ENCODE data around the gene PCNA. TPM values are rescaled to one million over a fixed set of nuclear protein-coding genes. Genes with fewer than 3 reads are reported as not detected.
"Not testable (repeated sequence)": the region's sequence is repeated elsewhere in the genome, so short reads cannot be mapped to it uniquely, and the experiment has no call there.

Gene PCNA
- total and polyA plus RNA-seq, 5 experiments from 2014 or later: 39.4 to 57.1 (median 44.3) TPM

DNA sequence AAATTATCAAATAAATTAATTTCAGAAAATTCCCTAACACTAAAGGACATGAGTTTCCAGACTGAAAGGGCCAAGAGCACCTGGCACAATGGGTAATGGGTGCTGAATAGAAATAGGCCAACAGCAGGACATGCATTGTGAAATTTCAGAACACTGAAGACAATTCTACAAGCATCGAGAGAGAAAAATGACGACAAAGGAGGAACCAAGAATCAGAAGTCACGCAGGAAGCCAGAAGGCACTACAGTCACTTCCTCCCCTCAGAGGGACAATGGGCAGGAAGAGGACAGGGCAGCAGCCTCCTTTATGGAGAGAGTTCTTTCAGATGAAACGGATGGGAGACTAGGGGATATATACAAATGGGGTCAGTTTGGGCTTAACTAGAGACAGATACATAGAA, 29.6 kb downstream of the PCNA start:
- DNase-seq: peak in 1 of 10 donors; percentile 4
- ATAC-seq: peak; percentile 47 to 54
- no peaks in the 10 kb centered on the region for H3K9me3 Mint-ChIP-seq
- H3K4me3 Mint-ChIP-seq: peak overlapping the region in 2 of 10 donors; percentile 11 to 22
- POLR2A ChIA-PET: interaction anchor here (0.6 kb wide), 1 partner anchor 98 kb away, joined by 5 read pairs; no protein-coding TSS in a partner anchor
- peaks cover 9 to 25% (median 18%) of the 10 kb centered on the region in 4 donors for H3K4me1 Mint-ChIP-seq
- peak overlapping the region; percentile 19 to 92 (median 74) for H3K27ac Mint-ChIP-seq
- H3K27me3 Mint-ChIP-seq: no peaks in the 10 kb centered on the region
- H3K36me3 Mint-ChIP-seq: peaks cover 0 to 12% (median 5%) of the 10 kb centered on the region in 3 donors

DNA sequence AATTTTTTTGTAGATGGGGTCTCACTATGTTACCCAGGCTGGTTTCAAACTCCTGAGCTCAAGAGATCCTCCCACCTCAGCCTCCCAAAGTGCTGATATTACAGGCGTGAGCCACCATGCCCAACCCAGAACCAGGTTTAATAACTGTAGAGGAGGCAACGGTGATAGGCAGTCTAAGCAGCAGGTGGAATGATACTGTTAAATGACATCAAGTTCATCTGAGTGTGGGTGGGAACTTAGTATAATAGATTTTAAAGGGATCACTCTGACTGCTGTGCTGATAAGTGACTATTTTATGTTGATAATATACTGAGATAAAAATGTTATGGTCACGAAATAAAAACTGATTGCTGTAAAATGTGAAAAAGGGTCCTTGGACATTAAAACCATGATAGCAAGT, 31.1 kb downstream of the PCNA start:
- H3K9me3 Mint-ChIP-seq: no peaks in the 10 kb centered on the region
- peaks cover 0 to 12% (median 5%) of the 10 kb centered on the region in 3 donors for H3K36me3 Mint-ChIP-seq
- ATAC-seq (no peak), DNase-seq (no peak)
- H3K4me1 Mint-ChIP-seq: peaks cover 9 to 26% (median 18%) of the 10 kb centered on the region in 4 donors
- peak overlapping the region in 5 of 10 donors; percentile 11 to 89 (median 52) for H3K27ac Mint-ChIP-seq
- H3K4me3 Mint-ChIP-seq: no peak overlapping the region
- H3K27me3 Mint-ChIP-seq: no peaks in the 10 kb centered on the region
- POLR2A ChIA-PET: interaction anchor here (1.3 to 2.0 kb wide), 3 partner anchors 7 to 10 kb away, joined by 3 to 11 read pairs (median 4); no protein-coding TSS in a partner anchor

DNA sequence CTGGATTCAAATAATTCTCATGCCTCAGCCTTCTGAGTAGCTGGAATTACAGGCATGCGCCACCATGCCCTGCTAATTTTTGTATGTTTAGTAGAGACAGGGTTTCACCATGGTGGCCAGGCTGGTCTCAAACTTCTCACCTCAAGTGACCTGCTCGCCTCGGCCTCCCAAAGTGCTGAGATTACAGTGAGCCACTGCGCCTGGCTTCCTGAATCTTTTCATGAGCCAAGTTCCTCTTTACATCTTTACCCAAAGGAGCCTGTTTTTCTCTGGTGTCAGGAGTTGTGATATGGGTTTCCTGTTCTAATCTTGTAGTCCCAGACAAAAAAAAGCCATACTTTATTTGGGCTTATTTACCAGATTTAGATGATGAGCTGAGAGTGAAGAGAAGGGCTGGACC, 34.4 kb downstream of the PCNA start:
- H3K27ac Mint-ChIP-seq: peak overlapping the region in 2 of 10 donors; percentile 8 to 19
- H3K4me1 Mint-ChIP-seq: peaks cover 7 to 31% (median 16%) of the 10 kb centered on the region in 4 donors
- no peak for DNase-seq
- POLR2A ChIA-PET: interaction anchor here (0.7 kb wide), 1 partner anchor 39 kb away, joined by 3 read pairs; no protein-coding TSS in a partner anchor
- H3K36me3 Mint-ChIP-seq: no peaks in the 10 kb centered on the region
- H3K9me3 Mint-ChIP-seq: no peaks in the 10 kb centered on the region
- H3K4me3 Mint-ChIP-seq: no peak overlapping the region
- H3K27me3 Mint-ChIP-seq: no peaks in the 10 kb centered on the region
- no peak for ATAC-seq

- Mint-ChIP-seq H3K36me3 (no peaks in the 10 kb centered on the region), H3K27me3 (no peaks in the 10 kb centered on the region), H3K4me1 (peaks cover 3 to 45% (median 24%) of the 10 kb centered on the region in 4 donors), H3K9me3 (no peaks in the 10 kb centered on the region), H3K4me3 (peak overlapping the region in 2 of 10 donors; percentile 14 to 37), H3K27ac (peak overlapping the region in 5 of 10 donors; percentile 9 to 100 (median 68))
- no peak for DNase-seq
- no peak for ATAC-seq
- POLR2A ChIA-PET: interaction anchor here (1.0 to 1.3 kb wide), 2 partner anchors 8 to 24 kb away, joined by 3 to 5 read pairs; no protein-coding TSS in a partner anchor
These were observed 39.3 kb downstream of the PCNA start for GRCh38 chr20:5080384-5080877.

DNA sequence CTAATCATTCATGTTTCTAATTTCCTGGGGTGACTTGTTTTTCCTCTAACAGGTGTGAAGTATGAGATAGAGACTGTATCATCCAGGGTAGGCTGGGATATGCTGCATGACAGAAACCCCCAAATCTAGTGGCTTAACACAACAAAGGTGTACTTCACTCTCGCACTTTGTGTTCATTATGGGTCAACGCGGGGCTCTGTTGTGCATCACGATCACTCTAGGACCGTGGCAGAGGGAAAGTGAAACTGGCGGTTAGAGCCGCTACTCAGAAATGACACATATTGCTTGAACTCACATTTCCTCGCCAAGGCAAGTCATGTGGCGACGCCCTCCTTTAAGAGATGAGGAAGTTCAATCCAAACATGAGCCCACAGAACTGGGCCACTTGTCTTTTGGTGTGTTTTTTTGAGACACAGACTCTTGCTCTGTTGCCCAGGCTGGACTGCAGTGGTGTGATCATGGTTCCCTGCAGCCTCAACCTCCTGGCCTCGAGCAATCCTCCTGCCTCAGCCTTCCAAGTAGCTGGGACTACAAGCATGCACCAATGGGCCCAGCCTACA, 41.3 kb downstream of the PCNA start:
- peak; percentile 95 to 98 for ATAC-seq
- H3K27me3 Mint-ChIP-seq: no peaks in the 10 kb centered on the region
- H3K27ac Mint-ChIP-seq: peak overlapping the region; percentile 93 to 100 (median 98)

GRCh38 chr20:5077761-5078387, 41.9 kb downstream of the PCNA start:
- no peaks in the 10 kb centered on the region for H3K36me3 Mint-ChIP-seq
- H3K4me3 Mint-ChIP-seq: peak overlapping the region; percentile 70 to 93 (median 84)
- POLR2A ChIA-PET: interaction anchor here (0.6 to 1.5 kb wide), 3 partner anchors 42 to 312 kb away, joined by 3 to 4 read pairs (median 4); partner anchors contain the start of gene PCNA
- no peaks in the 10 kb centered on the region for H3K9me3 Mint-ChIP-seq
- ATAC-seq (peak; percentile 51 to 55), DNase-seq (peak in 1 of 10 donors; percentile 7)
- H3K4me1 Mint-ChIP-seq: peaks cover 3 to 47% (median 24%) of the 10 kb centered on the region in 4 donors
- peak overlapping the region; percentile 93 to 100 (median 98) for H3K27ac Mint-ChIP-seq
- H3K27me3 Mint-ChIP-seq: no peaks in the 10 kb centered on the region

More for the DNA sequence above, 41.3 kb downstream of the PCNA start:
- Mint-ChIP-seq H3K4me3 (peak overlapping the region; percentile 70 to 93 (median 84)), H3K4me1 (peaks cover 3 to 47% (median 24%) of the 10 kb centered on the region in 4 donors), H3K36me3 (no peaks in the 10 kb centered on the region), H3K9me3 (no peaks in the 10 kb centered on the region)
- POLR2A ChIA-PET: interaction anchor here (0.8 to 1.5 kb wide), 3 partner anchors 22 to 101 kb away, joined by 3 to 4 read pairs (median 4); partner anchors contain the start of gene PCNA
- peak; percentile 18 to 84 (median 70) for DNase-seq

DNA sequence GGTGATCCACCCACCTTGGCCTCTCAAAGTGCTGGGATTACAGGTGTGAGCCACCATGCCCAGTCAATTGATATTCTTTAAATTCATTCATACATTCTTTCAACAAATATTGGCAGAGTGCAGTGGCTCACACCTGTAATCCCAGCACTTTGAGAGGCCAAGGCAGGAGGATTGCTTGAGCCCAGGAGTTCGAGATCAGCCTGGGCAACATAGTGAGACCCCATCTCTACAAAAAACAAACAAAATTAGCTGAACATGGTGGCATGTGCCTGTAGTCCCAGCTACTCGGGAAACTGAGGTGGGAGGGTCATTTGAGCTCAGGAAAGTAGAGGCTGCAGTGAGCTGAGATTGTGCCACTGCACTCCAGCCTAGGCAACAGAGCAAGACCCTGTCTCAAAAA, 42.8 kb downstream of the PCNA start:
- not testable (repeated sequence) for H3K36me3 Mint-ChIP-seq, H3K4me3 Mint-ChIP-seq, DNase-seq, H3K9me3 Mint-ChIP-seq, ATAC-seq, H3K27me3 Mint-ChIP-seq
- POLR2A ChIA-PET: interaction anchor here (0.6 to 1.1 kb wide), 2 partner anchors 76 to 311 kb away, joined by 4 read pairs; no protein-coding TSS in a partner anchor
- H3K4me1 Mint-ChIP-seq: peaks cover 3 to 47% (median 24%) of the 10 kb centered on the region in 4 donors
- peak overlapping the region in 6 of 10 donors; percentile 76 to 100 (median 98) for H3K27ac Mint-ChIP-seq

- ATAC-seq (no peak), DNase-seq (no peak)
- Mint-ChIP-seq H3K4me1 (peaks cover 5 to 24% (median 20%) of the 10 kb centered on the region in 4 donors), H3K27me3 (no peaks in the 10 kb centered on the region), H3K27ac (peak overlapping the region in 3 of 10 donors; percentile 6 to 55 (median 19)), H3K36me3 (no peaks in the 10 kb centered on the region), H3K4me3 (no peak overlapping the region), H3K9me3 (no peaks in the 10 kb centered on the region)
- POLR2A ChIA-PET: no interaction called here
These were observed 45.5 kb downstream of the PCNA start for GRCh38 chr20:5074232-5074674.

DNA sequence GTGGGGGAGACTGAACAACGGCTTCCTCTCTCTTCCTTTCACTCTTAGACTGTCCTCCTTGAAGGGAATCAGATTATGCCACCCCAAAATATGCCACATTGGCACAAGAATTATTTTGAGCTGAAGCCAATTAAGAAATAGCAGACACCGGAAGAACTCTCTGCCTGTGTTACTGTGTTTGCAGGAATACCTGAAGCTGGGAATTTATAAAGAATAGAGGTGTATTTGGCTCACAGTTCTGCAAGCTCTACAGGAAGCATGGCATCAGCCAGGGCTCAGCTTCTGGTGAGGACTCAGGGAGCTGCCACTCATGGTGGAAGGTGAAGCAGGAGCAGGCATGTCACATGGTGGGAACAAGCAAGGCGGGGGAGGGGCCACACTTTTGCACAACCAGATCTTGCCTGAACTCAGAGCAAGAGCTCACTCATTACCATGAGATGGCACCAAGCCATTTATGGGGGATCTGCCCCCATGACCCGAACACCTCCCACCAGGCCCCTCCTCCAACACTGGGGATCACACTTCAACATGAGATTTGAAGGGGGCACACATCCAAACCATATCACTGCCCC, 46.0 kb downstream of the PCNA start:
- H3K9me3 Mint-ChIP-seq: no peaks in the 10 kb centered on the region
- H3K36me3 Mint-ChIP-seq: no peaks in the 10 kb centered on the region
- DNase-seq: no peak
- H3K4me3 Mint-ChIP-seq: no peak overlapping the region
- peak overlapping the region in 3 of 10 donors; percentile 53 to 69 (median 55) for H3K27ac Mint-ChIP-seq
- peaks cover 7 to 20% (median 16%) of the 10 kb centered on the region in 4 donors for H3K4me1 Mint-ChIP-seq
- no peaks in the 10 kb centered on the region for H3K27me3 Mint-ChIP-seq
- POLR2A ChIA-PET: no interaction called here
- ATAC-seq: no peak

DNA sequence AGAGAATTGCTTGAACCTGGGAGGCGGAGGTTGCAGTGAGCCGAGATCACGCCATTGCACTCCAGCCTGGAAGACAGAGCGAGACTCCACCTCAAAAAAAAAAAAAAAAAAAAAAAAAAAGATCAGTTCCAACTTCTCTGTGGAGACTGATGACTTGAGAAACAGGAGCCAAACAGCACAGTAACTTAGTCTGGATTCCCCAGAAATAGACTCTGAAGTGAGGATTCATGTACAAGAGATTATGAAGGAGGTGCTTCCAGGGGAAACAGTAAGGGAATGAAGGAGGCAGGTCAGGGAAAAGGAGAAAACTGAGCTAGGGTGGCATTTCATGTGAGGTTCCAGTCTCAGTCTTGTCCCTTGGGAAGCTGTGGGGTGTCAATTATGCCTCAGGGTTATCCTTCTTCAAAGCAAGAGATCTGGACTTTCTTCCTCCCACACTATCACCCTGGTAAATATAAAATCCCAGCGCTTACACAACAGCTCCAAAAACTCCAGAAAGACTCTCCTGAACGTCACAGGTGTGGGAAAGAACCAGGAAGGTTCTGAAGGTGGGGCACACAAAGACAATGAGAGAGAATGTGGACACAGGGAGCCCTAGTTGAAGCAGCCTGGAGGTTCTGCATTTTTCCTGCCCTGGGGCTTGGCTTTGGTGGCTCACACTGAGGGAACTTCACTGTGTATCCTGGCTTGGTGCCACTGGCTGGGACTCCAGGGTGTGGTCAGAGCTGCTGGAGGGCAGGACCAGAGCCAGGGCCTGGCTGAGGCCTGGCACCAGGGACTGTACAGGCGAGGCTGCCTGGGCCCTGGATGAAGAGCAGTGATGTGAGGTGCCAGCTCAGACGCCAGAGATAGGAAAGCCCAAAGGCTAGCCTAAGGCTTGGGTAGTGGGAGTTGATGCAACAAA, 46.8 kb downstream of the PCNA start:
- peak overlapping the region in 2 of 10 donors; percentile 22 to 69 for H3K27ac Mint-ChIP-seq
- H3K9me3 Mint-ChIP-seq: no peaks in the 10 kb centered on the region
- ATAC-seq: no peak
- peaks cover 7 to 13% (median 9%) of the 10 kb centered on the region in 4 donors for H3K4me1 Mint-ChIP-seq
- DNase-seq: no peak
- no peaks in the 10 kb centered on the region for H3K36me3 Mint-ChIP-seq
- POLR2A ChIA-PET: no interaction called here
- no peak overlapping the region for H3K4me3 Mint-ChIP-seq
- no peaks in the 10 kb centered on the region for H3K27me3 Mint-ChIP-seq

- H3K27ac Mint-ChIP-seq, DNase-seq, ATAC-seq, H3K9me3 Mint-ChIP-seq, H3K27me3 Mint-ChIP-seq, H3K4me1 Mint-ChIP-seq, H3K36me3 Mint-ChIP-seq, H3K4me3 Mint-ChIP-seq, POLR2A ChIA-PET: not testable (repeated sequence)
These were observed 47.8 kb downstream of the PCNA start for GRCh38 chr20:5071942-5072341.

- DNase-seq (no peak), ATAC-seq (no peak)
- peaks cover 0 to 7% (median 5%) of the 10 kb centered on the region in 4 donors for H3K4me1 Mint-ChIP-seq
- peak overlapping the region in 1 of 10 donors; percentile 31 for H3K27ac Mint-ChIP-seq
- peaks cover 0 to under 1% (median 0%) of the 10 kb centered on the region in 3 donors for H3K36me3 Mint-ChIP-seq
- H3K9me3 Mint-ChIP-seq: no peaks in the 10 kb centered on the region
- no peaks in the 10 kb centered on the region for H3K27me3 Mint-ChIP-seq
- POLR2A ChIA-PET: no interaction called here
- H3K4me3 Mint-ChIP-seq: no peak overlapping the region
These were observed 49.2 kb downstream of the PCNA start for GRCh38 chr20:5070570-5070969.
